H9 (cell line): ENCODE data around the gene SEC22C. TPM values are rescaled to one million over a fixed set of nuclear protein-coding genes. Genes with fewer than 3 reads are reported as not detected.
A peak's percentile ranks its signal among the peaks of the same experiment; 100 is the strongest.

Source experiments
- DNase-seq: peaks from one replicate; pipeline ENCODE4 v3.0.0-alpha.2; 2017
- H2AFZ ChIP-seq: one replicate; pipeline ENCODE4 v1.6.1; 2013; ENCODE audit warnings: mild to moderate bottlenecking, low read length, control low read depth, moderate library complexity
- H2AK5ac ChIP-seq: 2 replicates; pipeline ENCODE4 v1.6.1; 2013; ENCODE audit warnings: low read length, control low read depth, mixed read lengths; ENCODE audit not compliant: insufficient read length
- H2BK120ac ChIP-seq: one replicate; pipeline ENCODE4 v1.6.1; 2013; ENCODE audit warnings: low read depth, mild to moderate bottlenecking, low read length, control low read depth, inconsistent platforms; ENCODE audit not compliant: poor library complexity, severe bottlenecking
- H2BK12ac ChIP-seq: 2 replicates; pipeline ENCODE4 v1.6.1; 2013; ENCODE audit warnings: low read length, control low read depth, mixed read lengths, low read depth; ENCODE audit not compliant: insufficient read length
- H2BK15ac ChIP-seq: 2 replicates; pipeline ENCODE4 v1.6.1; 2013; ENCODE audit warnings: low read depth, low read length, control low read depth
- H2BK20ac ChIP-seq: one replicate; pipeline ENCODE4 v1.6.1; 2013; ENCODE audit warnings: low read depth, mild to moderate bottlenecking, low read length, control low read depth, inconsistent platforms; ENCODE audit not compliant: poor library complexity, severe bottlenecking
- H2BK5ac ChIP-seq: 2 replicates; pipeline ENCODE4 v1.6.1; 2013; ENCODE audit warnings: low read length, control low read depth, mixed read lengths; ENCODE audit not compliant: insufficient read length
- H3K14ac ChIP-seq: 2 replicates; pipeline ENCODE4 v1.6.1; 2013; ENCODE audit warnings: low read length, control low read depth; ENCODE audit not compliant: insufficient read depth
- H3K18ac ChIP-seq: 2 replicates; pipeline ENCODE4 v1.6.1; 2013; ENCODE audit warnings: low read depth, mild to moderate bottlenecking, mixed read lengths, low read length, control low read depth; ENCODE audit not compliant: insufficient read length
- H3K23ac ChIP-seq: 2 replicates; pipeline ENCODE4 v1.6.1; 2013; ENCODE audit warnings: low read length, control low read depth, mixed read lengths, low read depth; ENCODE audit not compliant: insufficient read length
- H3K23me2 ChIP-seq: 2 replicates; pipeline ENCODE4 v1.6.1; 2013; ENCODE audit warnings: low read depth, mild to moderate bottlenecking, mixed read lengths, low read length, control low read depth; ENCODE audit not compliant: insufficient read length, poor library complexity, severe bottlenecking
- H3K27ac ChIP-seq: 2 replicates; pipeline ENCODE4 v1.5.1; 2013; ENCODE audit warnings: low read length, control low read depth, mixed read lengths, low read depth; ENCODE audit not compliant: insufficient read length
- H3K27me3 ChIP-seq: 2 replicates; pipeline ENCODE4 v1.6.1; 2013; ENCODE audit warnings: low read length, control low read depth, inconsistent platforms; ENCODE audit not compliant: insufficient read depth
- H3K4ac ChIP-seq: 2 replicates; pipeline ENCODE4 v1.6.1; 2013; ENCODE audit warnings: low read depth, mild to moderate bottlenecking, control low read depth, inconsistent platforms, low read length, moderate library complexity
- H3K4me1 ChIP-seq: 2 replicates; pipeline ENCODE4 v1.6.1; 2013; ENCODE audit warnings: low read length, control low read depth, inconsistent platforms; ENCODE audit not compliant: insufficient read depth
- H3K4me2 ChIP-seq: 2 replicates; pipeline ENCODE4 v1.6.1; 2013; ENCODE audit warnings: low read length, control low read depth, mixed read lengths; ENCODE audit not compliant: insufficient read length, insufficient read depth
- H3K56ac ChIP-seq: 2 replicates; pipeline ENCODE4 v1.6.1; 2013; ENCODE audit warnings: low read depth, mild to moderate bottlenecking, mixed read lengths, low read length, control low read depth; ENCODE audit not compliant: insufficient read length
- H3K79me1 ChIP-seq: 2 replicates; pipeline ENCODE4 v1.6.1; 2013; ENCODE audit warnings: low read depth, mild to moderate bottlenecking, moderate library complexity, low read length, control low read depth, inconsistent platforms; ENCODE audit not compliant: insufficient read depth, poor library complexity, severe bottlenecking
- H3K79me2 ChIP-seq: 2 replicates; pipeline ENCODE4 v1.6.1; 2013; ENCODE audit warnings: low read length, control low read depth, inconsistent platforms; ENCODE audit not compliant: insufficient read depth
- H3K9ac ChIP-seq: 2 replicates; pipeline ENCODE4 v1.6.1; 2013; ENCODE audit warnings: low read length, control low read depth, mixed read lengths; ENCODE audit not compliant: insufficient read length; ENCODE audit errors: extremely low read depth
- H3K9me3 ChIP-seq: one replicate; pipeline ENCODE4 v1.6.1; 2013; ENCODE audit warnings: low read depth, low read length, inconsistent platforms; ENCODE audit not compliant: control insufficient read depth
- H3T11ph ChIP-seq: one replicate; pipeline ENCODE4 v1.6.1; 2013; ENCODE audit warnings: mild to moderate bottlenecking, low read length, control low read depth, inconsistent platforms
- H4K20me1 ChIP-seq: one replicate; pipeline ENCODE4 v1.6.1; 2013; ENCODE audit not compliant: control insufficient read depth, insufficient read length, insufficient read depth
- H4K5ac ChIP-seq: 2 replicates; pipeline ENCODE4 v1.6.1; 2013; ENCODE audit warnings: low read depth, mild to moderate bottlenecking, mixed read lengths, low read length, control low read depth; ENCODE audit not compliant: insufficient read length
- H4K8ac ChIP-seq: replicated peaks from 2 replicates; pipeline ENCODE4 v1.6.1; 2013; ENCODE audit warnings: low read length, control low read depth, mixed read lengths, low read depth; ENCODE audit not compliant: insufficient read length
- H4K91ac ChIP-seq: 2 replicates; pipeline ENCODE4 v1.6.1; 2013; ENCODE audit warnings: low read depth, mild to moderate bottlenecking, moderate library complexity, mixed read lengths, low read length, control low read depth; ENCODE audit not compliant: insufficient read length
- H3K27ac Mint-ChIP-seq, 3 experiments: 2 replicates in 2 of 3; 3 replicates in 1 of 3; pipeline ENCODE4 v1.8.0; 2020 to 2021; ENCODE audit warnings: mixed read lengths in 3 of 3, mild to moderate bottlenecking in 1 of 3, moderate library complexity in 1 of 3
- H3K27me3 Mint-ChIP-seq: 2 replicates; pipeline ENCODE4 v1.8.0; 2021; ENCODE audit warnings: low read depth, mild to moderate bottlenecking, moderate library complexity, mixed read lengths
- H3K36me3 Mint-ChIP-seq, 3 experiments: 2 replicates in 2 of 3; 3 replicates in 1 of 3; pipeline ENCODE4 v1.8.0; 2020 to 2021; ENCODE audit warnings: low read depth in 3 of 3, mixed read lengths in 3 of 3; ENCODE audit not compliant: insufficient read depth in 1 of 3
- H3K4me1 Mint-ChIP-seq, 2 experiments: 2 replicates each; pipeline ENCODE4 v1.8.0; 2020; ENCODE audit warnings: mixed read lengths in 2 of 2
- H3K4me3 Mint-ChIP-seq, 2 experiments: 2 replicates in 1 of 2; 3 replicates in 1 of 2; pipeline ENCODE4 v1.8.0; 2020 to 2021; ENCODE audit warnings: mild to moderate bottlenecking in 2 of 2, mixed read lengths in 2 of 2, moderate library complexity in 1 of 2
- H3K9me3 Mint-ChIP-seq, 2 experiments: 2 replicates in 1 of 2; 3 replicates in 1 of 2; pipeline ENCODE4 v1.8.0; 2020; ENCODE audit warnings: mild to moderate bottlenecking in 2 of 2, mixed read lengths in 2 of 2, moderate library complexity in 1 of 2
- WGBS: extraction: QIAGEN DNeasy Blood & Tissue Kit; methylation state at CpG from one replicate; pipeline ENCODE4 v1.1.7; 2013; ENCODE audit warnings: missing lambda C conversion rate, low lambda C conversion rate, mixed read lengths; ENCODE audit not compliant: insufficient read length; ENCODE audit errors: extremely low coverage; 5-methylcytosine and 5-hydroxymethylcytosine counted together
- total RNA-seq: library from RNA; stranded (reverse); gene quantifications from 2 replicates; pipeline ENCODE4 v1.2.1, GENCODE V29; 2021
- TF ChIP-seq, protein P1 (sequence below): fragments of 200-600 bp; sonication (generic); conservative IDR thresholded peaks from 3 replicates; pipeline ENCODE4 v1.8.0; 2021; ENCODE audit warnings: antibody characterized with exemption, mild to moderate bottlenecking

The SEC22C gene
- total RNA-seq, 1 experiment from 2014 or later, result 28.2 TPM

DNA sequence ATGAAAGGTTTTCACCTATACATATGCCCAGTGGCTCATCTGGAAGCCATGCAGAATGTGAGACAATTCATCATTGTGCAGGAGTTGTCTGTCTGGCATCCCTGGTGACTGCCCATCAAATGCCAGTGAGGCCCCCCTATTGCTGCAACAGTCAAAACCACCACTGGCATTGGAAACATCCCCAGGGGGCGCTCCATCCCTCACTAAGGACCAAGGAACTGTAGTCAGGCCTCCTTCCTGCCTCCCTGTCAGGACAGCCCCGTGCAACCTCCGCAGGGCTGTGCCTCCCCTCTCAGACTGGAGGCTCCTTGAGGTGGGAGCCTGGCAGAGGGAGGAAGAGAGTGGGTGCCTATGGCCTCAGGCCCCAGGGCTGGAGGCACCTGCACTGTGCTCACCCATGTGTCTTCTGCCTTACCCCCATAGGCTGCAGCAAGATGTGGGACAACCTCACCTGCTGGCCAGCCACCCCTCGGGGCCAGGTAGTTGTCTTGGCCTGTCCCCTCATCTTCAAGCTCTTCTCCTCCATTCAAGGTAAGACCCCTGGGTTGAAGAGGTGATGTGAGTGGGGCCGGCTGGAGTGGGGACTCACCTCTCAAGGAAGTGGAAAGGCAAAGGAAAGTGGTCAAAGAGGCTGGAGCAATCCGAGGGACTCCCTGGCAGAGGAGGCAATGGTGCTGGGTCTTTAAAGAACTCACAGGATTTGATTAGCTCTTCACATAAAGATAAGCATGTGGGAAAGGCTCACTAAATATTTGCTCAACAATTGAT lies 62.8 kb downstream of the SEC22C start:
- no peak overlapping the region for H3T11ph ChIP-seq
- no peak overlapping the region for H3K4ac ChIP-seq
- no peak overlapping the region for H4K91ac ChIP-seq
- H4K20me1 ChIP-seq, result no peaks in the 10 kb centered on the region
- Mint-ChIP-seq H3K4me1 (no peaks in the 10 kb centered on the region), H3K9me3 (no peaks in the 10 kb centered on the region), H3K27me3 (no peaks in the 10 kb centered on the region), H3K4me3 (no peak overlapping the region), H3K36me3 (no peaks in the 10 kb centered on the region; a peak in 1 of 7 replicates), H3K27ac (0 out of 7 replicates have a peak overlapping the region, but pooled peaks of 1 of the 3 experiments have one; percentile 77)
- H4K5ac ChIP-seq, result no peak overlapping the region
- H2AFZ ChIP-seq, result no peak overlapping the region
- H2BK120ac ChIP-seq, result no peak overlapping the region
- H3K9me3 ChIP-seq, result no peaks in the 10 kb centered on the region
- no peak overlapping the region for H2BK5ac ChIP-seq
- peak; percentile 76 for DNase-seq
- H2BK15ac ChIP-seq, result no peak overlapping the region
- no peak overlapping the region for H2BK12ac ChIP-seq
- no peak overlapping the region for H3K23ac ChIP-seq
- no peaks in the 10 kb centered on the region for H3K79me1 ChIP-seq
- H3K18ac ChIP-seq, result no peak overlapping the region
- H2AK5ac ChIP-seq, result no peak overlapping the region
- TF ChIP-seq, protein P1, sequence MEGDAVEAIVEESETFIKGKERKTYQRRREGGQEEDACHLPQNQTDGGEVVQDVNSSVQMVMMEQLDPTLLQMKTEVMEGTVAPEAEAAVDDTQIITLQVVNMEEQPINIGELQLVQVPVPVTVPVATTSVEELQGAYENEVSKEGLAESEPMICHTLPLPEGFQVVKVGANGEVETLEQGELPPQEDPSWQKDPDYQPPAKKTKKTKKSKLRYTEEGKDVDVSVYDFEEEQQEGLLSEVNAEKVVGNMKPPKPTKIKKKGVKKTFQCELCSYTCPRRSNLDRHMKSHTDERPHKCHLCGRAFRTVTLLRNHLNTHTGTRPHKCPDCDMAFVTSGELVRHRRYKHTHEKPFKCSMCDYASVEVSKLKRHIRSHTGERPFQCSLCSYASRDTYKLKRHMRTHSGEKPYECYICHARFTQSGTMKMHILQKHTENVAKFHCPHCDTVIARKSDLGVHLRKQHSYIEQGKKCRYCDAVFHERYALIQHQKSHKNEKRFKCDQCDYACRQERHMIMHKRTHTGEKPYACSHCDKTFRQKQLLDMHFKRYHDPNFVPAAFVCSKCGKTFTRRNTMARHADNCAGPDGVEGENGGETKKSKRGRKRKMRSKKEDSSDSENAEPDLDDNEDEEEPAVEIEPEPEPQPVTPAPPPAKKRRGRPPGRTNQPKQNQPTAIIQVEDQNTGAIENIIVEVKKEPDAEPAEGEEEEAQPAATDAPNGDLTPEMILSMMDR, result peak; percentile 69
- no peak overlapping the region for H3K56ac ChIP-seq
- no peaks in the 10 kb centered on the region for H3K4me1 ChIP-seq
- no peak overlapping the region for H4K8ac ChIP-seq
- H3K27me3 ChIP-seq, result no peaks in the 10 kb centered on the region
- H2BK20ac ChIP-seq, result no peak overlapping the region
- no peak overlapping the region for H3K9ac ChIP-seq
- no peak overlapping the region for H3K27ac ChIP-seq
- no peaks in the 10 kb centered on the region for H3K23me2 ChIP-seq
- H3K4me2 ChIP-seq, result no peak overlapping the region
- no peaks in the 10 kb centered on the region for H3K79me2 ChIP-seq
- no CpG with 5 or more reads among the region's 6 CpGs for WGBS
- no peak overlapping the region for H3K14ac ChIP-seq
